ENCODE results near the gene AMER2.

AMER2 gene, protein sequence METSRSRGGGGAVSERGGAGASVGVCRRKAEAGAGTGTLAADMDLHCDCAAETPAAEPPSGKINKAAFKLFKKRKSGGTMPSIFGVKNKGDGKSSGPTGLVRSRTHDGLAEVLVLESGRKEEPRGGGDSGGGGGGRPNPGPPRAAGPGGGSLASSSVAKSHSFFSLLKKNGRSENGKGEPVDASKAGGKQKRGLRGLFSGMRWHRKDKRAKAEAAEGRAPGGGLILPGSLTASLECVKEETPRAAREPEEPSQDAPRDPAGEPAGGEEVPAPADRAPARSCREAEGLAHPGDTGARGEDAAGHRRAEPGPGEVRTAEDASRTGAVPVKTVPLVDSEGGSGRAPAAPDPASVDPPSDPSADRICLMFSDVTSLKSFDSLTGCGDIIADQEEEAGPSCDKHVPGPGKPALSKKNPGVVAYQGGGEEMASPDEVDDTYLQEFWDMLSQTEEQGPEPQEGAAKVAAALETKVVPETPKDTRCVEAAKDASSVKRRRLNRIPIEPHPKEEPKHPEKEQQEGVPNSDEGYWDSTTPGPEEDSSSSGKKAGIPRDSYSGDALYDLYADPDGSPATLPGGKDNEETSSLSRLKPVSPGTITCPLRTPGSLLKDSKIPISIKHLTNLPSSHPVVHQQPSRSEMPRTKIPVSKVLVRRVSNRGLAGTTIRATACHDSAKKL

DNA sequence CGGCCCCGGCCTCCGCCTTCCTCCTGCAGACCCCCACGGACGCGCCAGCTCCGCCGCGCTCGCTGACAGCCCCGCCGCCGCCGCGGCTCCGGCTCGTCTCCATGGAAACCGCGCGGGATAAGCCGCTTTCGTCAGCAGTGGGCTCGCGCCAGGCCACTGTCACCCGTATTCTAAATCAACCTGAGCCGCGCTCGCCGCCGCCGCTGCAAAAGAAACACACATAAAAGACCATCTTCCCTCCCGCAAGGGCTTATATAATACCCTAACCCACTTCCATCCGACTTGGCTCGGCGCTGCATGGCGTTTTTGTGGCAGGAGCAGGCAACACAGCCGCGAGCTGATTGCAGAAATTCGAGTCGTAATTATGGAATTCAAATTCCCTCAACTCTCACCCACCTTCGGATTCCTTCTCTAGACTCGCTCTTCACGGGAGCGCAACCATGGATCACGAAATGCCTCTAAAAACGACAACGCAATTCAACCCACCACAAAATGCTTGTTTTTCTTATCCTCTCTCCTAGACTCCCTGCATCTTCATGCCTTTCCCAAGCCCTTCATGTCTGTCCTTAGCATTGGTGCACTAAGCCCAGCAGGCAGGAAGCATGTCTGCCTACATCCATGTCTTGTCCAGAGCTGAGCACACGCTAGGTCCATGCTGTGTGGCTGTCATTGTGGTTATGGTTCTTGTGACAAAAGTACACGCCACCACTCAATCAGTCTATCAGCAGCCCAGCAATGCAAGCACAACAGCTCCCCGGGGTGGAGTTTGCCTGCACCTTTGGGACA is at the start of gene AMER2:
TSS of gene AMER2 (minus strand) at position 772 of the 786 bp plus-strand sequence. CDS start at position 103, 669 bp downstream.
- no peak for DNase-seq (ENCODE audit: low spot score)

DNA sequence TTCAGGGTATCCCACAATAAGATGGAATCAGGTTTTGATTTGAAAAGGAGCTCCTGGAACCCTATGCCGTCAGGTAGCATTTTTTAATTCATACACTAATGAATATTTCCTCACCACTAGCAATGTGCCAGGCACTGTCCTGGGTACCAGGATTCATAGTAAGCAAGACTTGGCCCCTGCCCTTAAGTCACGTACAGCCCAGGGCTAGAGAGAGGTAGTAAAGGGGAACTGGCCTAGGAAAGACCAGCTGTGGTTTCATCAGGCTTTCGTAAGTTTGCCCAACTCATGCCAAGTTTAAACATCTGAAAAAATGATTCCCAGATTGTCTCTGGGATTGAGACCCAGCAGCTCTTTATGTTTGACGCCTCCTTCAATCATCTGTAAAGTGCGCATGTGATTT is 45.9 kb upstream of the AMER2 start:
- no peak for DNase-seq (ENCODE audit: low spot score)

DNA sequence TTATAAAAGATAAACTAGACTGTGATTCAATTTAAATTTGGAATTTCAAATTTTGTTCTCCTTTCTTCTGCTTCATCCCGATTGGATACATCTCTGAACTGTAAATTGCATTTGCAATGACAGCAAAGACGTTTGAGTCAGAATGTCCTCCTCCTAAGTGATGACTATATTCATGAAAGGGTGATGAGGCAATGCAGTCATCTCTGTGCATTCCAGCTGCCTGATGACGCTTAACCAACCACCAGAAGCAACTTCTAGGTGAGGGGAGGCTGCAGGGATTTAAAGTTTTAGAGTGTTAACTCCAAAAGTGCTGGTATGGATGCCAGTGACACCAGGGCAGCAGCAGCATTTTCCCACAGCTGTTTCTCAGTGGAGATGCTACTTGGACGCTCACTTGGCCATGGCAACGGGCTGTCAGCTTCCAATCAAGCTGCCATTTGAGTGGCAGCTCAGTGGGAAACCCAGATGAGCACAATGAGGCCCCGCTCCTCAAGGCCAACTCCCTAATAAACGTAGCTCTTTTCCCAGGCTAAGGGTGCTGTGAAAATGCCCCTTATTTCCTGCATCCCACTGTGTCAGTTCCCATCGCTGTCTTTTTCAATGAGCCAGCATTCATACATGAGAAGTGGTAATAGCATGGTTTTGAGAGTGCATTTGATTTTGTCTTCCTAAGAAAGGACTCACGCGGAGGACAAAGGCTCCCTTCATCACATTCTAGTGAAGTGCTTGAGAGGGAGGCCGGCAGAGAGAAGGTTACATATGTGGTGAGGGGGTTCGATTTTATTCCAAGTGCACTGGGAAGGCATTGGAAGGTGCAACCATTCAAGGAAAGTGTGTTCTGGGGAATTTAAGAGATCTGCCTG is 45.2 kb upstream of the AMER2 start:
- no peak for DNase-seq (ENCODE audit: low spot score)

DNA sequence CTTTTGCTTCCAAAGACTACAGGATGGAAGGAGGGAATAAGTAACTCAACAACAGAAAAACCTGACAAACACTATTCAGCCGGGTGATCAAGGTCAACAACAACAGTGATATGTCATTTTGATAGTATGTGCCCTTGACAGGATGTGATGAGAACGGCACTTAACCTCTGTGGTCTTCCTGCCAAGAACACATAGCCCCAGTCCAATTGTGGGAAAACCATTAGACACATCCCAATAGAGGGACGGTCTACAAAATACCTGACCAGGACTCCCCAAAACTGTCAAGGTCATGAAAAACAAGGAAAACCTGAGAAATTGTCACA is 43.1 kb upstream of the AMER2 start:
- DNase-seq (ENCODE audit: low spot score) = no peak

DNA sequence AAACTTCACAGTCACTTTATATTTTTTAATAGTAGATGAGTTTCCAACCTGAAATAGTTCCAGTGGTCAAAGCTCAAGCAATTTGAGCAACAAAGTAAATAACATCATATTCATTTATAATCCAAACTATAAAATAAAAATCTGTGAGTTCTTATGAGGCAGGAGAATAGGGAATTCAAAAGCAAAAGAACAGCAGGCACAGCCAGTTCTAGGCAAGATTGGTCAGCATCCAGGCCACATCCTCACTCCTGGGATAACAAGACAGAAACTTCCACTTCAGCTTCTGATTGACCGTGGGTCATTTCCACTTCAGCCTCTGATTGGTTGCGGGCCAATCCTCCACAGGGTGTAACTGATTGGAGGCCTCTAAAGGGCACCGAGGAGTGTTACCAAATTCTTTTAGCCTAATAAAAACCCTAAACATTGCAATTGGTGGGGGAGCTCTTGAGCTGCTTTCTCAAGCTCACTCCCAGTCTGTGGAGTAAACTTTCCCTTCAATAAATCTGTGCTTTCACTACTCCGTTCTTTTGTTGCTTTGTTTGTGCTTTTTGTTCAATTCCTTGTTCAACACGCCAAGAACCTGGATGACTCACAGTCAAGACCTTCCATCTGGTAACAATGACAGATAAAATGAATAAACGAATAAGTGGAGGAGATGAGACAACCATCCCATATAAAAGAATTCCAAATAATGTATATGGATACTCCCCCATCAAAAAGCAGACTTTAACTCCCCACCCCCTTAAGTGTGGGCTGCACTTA is 42.6 kb upstream of the AMER2 start:
- DNase-seq (ENCODE audit: low spot score) = no peak

DNA sequence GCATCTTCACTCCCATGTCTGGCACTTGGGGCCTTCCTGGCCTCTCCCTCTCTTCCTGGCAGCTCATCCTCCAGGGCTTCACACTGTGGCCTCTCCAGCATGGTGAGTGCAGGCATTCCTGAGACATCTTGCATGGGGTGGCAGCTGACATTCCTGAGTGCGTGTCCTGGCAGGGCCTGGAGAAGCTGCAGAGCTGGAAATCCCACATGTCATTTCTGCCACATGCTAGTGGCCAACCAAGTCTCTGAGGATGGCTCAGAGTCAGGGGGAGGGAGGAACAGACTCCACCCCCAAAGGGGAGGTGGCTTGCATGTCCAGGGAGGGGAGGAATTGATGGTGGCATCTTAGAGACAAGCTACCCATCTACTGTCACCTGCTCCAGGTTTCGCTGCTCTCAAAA is 41.6 kb upstream of the AMER2 start:
- DNase-seq (ENCODE audit: low spot score) = no peak

DNA sequence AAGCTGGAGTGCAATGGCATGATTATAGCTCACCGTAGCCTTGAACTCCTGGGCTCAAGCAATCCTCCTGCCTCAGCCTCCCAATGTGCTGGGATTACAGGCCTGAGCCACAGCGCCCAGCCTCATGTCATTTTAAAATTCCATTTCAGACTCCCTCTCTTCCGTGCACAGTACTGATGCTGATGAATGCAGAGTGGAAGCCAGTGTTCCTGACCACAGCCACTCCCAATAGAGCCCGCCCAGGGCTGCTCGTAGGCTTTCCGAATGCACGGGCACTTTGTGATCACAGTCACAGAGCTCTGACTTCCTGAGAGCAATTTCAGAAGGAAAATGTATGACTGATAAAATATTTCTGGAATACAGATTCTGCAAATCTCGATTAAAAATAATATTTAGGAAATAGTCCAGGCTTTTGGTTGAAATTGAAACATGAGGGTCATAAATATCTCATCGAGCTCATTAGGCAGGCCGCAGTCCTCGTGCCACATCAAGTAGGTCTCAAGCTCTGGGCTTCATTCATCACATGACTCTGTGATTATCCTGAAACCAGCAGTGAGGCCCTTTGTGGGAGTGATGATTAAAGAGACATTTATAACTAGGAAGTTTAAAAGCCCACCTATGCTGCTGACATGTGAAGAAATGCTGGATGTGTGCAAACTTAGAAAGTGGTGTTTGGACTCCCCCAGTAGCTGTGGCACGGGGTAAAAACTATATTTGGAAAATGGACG is 38.9 kb upstream of the AMER2 start:
- DNase-seq (ENCODE audit: low spot score) = no peak

DNA sequence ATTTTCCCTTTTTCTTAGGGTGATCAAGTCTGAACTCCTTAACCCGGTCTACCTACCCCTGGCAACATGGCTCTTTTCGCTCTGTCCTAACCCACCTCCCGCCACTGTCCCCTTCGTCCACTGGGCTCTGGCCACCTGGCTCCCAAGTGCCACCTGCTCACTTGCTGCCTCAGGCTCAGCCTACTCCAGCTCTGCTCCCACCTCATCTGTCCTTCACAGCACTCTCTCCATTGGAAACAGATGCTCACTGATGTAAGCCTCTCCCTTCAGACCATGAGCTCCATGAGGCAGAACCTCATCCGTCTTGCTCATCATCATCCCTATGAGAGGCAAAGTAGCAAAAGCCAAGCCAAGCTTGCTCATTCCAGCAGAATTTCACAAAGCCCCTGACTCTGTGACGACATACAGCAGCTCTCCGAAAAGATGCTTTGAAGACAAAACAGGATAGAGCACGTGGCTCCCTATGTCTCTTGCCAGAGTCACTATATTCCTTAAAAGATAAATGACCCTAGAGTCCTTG is 35.3 kb upstream of the AMER2 start:
- no peak for DNase-seq (ENCODE audit: low spot score)

DNA sequence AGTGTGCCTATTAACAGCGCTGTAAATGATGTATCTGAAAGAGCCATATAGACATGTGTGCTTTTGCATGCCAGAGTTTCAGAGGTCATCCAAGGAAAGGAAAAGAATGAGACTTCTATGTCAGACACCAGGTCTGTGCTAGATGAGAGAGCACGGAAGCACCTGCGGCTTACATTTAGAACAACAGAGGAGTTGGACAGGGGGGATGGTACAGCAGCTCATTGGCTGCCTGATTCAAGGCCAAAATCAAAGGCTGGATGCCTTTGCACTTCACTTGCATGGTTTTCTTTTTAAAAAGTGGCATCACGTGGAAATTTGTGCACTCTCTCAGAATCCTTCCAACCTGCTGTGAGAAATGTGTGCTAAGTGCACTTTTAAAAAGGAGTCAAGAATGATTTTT is 32.8 kb upstream of the AMER2 start:
- no peak for DNase-seq (ENCODE audit: low spot score)

DNA sequence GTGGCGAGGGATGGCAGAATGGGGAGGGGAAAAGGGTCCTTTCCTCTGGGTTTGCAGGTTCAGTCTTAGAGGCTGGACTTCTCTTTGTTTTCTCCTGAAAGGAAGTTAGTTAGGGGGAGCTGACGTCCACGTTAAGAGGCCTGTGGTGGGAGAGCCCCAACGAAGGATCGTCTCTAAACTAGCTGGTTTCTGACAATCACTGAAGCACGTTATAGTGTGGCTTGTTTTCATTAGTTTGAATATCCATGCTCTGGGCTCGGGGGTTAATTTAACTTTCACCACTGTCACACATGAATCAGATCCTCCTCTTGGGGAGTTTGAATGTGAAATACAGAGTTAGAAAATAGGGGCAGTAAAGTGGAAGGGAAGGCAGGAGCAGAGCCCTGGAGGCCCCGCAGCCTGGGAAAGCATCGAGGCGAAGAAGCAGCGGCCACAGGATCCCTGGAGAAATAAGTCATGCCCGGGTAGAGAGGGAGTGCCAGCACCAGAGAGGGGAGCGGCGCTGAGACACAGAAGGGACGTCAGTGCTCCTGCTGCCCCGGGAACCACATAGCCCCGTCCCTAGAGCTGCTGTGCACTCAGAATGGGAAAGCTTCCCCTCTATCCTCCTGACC is 31.1 kb upstream of the AMER2 start:
- DNase-seq (ENCODE audit: low spot score) = no peak

DNA sequence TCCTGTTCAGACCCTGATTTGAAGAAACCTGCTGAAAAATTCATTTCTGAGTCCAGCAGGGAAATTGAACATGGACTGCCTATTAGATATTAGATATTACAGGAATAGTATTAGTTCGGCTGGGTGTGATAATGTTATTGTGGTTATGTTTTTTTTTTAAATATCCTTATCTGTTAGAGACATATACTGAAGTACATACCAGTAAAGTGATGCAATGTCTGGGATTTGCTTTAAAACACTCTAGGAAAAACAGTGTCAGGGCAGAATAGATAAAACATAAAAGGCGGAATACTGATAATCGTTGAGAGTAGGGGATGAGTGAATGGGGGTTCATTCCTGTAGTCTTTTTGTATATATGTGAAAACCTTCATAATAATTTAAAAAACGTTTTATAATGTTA is 28.7 kb upstream of the AMER2 start:
- DNase-seq (ENCODE audit: low spot score) = no peak

DNA sequence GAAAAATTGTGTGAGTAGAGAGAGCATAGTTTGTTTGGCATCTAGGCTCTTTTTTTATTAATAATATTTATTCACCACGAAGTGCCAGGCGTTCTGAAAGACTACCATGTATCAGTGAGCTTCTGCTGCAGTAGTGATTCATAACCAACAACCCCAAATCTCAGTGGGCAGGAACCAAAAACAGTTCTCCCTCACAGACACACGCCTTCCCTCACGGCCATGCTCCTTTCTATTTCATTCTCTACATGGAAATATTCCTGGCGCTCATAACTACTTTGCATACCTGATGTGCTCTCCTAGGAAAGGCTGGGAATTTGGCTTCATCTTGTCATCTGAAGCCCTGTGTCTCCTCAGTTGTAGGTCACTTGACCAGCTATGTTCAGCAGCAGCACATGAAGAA is 26.6 kb upstream of the AMER2 start:
- no peak for DNase-seq (ENCODE audit: low spot score)

DNA sequence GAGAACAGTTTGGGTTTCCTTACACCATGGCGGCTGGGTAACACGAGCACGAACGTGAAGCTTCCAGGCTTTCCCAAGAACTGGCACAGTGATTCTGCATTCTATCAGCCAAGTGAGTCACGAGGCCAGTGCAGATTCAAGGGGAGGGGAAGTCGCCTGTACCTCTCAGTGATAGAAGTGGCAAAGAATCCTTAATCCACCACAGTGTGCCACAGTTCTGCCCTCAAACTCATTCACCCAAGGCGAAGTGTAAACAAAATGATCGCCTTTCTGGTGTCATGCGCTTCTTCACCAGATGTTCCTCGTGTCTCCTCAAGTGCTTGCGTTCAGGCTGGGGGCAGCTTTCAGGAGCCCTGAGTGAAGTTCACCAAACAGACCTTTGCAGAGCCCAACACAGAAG is 24.9 kb upstream of the AMER2 start:
- no peak for DNase-seq (ENCODE audit: low spot score)

DNA sequence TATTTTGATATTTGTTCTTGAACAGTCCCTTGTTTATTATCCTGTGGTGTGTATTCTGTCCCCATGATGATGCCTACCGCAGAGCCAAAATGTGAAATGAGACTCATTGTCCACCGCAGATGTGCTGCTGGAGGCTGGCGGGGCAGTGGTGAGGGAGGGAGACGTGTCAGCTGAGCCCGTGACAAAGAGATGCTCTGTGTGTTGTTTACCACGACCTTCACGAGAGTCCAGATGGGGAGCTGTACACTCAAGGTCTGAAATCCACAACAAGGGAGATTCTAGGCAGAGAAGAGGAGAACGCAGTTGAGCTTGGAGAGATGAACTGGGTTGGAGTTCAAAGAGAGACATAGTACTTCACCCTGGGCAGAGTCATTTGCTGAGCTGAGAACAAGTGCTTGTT is 20.8 kb upstream of the AMER2 start:
- no peak for DNase-seq (ENCODE audit: low spot score)

DNA sequence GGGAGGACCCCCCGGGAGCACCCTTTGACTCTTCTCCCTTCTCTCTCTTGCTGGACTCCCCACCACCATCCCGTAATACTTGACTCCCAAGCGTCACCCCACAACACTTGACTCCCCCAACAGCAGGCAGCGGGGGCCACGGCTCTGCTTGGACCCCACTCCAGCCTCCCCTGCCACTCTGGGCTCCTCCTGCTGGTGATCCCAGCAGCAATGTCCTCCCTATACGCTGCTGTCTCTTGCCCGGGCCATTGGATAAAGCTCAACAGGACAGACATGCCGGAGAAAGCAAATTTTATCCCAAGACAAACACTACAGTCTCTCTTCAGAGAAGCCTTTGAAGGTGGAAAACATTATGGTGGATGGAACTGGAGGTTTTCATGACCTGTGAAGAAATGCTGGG is 20.4 kb upstream of the AMER2 start:
- no peak for DNase-seq (ENCODE audit: low spot score)

DNA sequence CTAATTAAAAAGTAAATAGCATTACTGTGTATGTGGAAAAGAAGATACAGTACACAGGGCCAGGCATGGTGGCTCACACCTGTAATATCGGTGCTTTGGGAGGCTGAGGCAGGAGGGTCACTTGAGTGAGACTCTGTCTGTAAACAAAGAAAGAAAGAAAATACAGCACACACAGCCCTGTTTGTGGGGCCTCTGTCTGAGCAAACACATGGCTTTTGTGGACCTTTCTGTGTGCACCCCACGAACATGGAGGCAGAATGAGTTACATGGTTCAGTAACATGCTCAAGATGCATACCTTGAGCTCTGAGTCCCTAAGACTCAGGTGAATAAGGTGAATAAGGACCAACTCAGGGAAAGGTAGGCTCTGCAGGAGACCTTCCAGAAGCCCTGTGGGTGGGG is 20.0 kb upstream of the AMER2 start:
- no peak for DNase-seq (ENCODE audit: low spot score)

DNA sequence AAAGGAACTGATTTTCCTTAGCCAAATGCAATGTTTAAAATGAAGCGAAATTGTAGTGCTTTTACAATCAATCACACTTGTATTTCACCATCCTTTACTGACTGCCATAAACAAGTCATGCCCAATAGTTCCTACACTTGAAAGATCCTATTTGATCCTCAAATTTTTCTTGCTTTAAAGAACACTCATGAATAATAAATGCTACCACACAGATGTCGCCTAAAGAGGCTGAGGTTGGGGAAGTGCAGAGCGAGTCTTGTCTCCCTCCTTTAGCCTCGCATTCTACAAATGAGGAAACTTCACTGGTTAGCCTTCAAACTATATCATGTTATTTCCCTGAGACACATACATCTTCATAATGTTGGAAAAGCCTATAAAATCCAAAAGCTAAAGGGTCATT is 18.7 kb upstream of the AMER2 start:
- DNase-seq (ENCODE audit: low spot score) = no peak

DNA sequence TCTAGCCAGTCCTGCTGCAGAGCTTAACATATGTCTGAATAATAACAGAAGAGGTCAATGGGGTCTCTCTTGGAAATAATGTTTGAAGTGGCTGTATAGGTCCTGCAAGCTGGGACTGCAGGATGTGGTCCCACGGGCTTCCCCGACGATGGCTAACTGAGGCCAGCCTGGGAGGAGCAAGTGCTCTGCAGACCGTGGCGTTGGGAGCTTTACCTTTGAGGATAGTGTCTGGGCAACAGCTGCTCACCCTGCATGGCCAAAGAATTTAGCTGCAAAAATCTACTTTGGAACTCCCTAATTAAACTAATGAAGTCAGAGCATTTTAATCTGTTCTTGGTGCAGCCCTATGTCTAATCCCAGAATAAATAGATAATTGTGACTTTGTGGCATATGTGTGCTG is 18.2 kb upstream of the AMER2 start:
- DNase-seq (ENCODE audit: low spot score) = no peak

DNA sequence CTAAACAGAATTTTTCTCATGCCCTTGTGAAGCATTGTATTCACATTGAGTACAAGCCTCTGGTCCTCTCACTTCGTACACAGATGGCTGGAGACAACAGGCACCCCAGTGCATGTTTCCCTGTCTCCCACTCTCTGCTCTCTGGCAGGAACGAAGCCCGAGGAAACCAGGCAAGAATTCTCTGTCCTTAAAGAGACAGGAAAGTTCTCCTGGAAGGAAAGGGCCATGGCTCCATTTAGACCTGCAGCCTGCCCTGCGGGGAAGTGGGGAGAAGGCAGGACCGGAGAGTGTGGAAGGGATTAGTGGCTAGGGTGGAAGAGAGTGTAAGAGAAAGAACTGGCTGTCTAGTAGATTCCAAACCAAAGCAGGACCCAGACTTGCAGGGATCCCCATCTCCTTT is 15.5 kb upstream of the AMER2 start:
- DNase-seq (ENCODE audit: low spot score) = no peak

DNA sequence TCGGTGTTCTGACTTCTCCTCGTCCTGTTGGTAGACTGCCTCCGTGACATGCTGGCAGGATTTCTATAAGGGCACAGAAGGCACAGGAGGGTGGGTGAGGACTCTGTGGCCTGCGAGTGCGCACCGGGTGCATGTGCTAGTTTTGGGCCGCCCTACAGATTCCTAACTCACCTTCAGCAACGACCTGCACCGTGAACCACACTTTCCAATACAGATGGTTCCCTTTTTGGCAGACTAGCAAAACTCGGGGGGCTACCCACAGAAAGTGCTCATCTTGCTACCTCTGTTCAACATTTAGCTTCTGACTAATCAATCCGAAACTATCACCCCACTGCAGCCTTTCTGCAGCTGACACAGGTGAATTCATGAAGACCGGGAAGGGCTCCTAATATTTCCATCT is 14.1 kb upstream of the AMER2 start:
- no peak for DNase-seq (ENCODE audit: low spot score)

All from HuH-7 (cell line).